ENCODE measurements around the gene GSTA1. TPM values are rescaled to one million over a fixed set of nuclear protein-coding genes. Genes with fewer than 3 reads are reported as not detected.
"Not testable (repeated sequence)": the region's sequence is repeated elsewhere in the genome, so short reads cannot be mapped to it uniquely, and the experiment has no call there.

GSTA1 gene
- total RNA-seq, 1 donor from 2014 or later, result not detected

DNA sequence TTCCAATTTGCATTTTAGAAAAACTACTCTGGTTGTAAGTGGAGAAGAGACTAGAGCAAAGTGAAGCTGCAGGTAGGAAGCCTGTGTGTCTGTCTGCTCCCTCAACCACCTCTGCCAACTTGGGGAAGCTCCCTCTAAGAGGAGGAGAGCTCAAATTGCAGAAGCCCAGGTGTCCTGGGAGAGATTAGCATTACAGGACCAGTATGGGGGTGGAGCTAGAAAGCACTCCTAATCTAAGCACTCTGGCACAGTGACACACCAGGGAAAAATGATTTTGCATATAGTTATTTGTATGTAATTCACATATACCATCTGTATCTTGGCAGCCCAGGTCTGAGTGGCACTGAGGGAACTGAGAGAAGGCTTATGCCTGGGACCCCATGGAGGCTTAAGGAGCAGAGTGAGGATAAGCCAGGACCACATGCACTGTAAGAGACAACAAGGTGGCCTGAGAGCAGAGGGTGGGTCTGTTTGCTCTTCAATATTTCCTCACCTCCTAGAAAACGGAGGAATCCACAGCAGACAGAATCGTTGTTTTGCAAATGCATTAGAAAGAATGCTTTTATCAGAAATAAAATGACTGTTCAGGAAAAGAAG, 54.0 kb downstream of the GSTA1 start:
- Histone ChIP-seq H3K27me3 (ENCODE audit: control insufficient read depth, insufficient read depth, low read length) (no peaks in the 10 kb centered on the region), H3K4me3 (ENCODE audit: low read depth, low read length) (no peak overlapping the region), H3K36me3 (ENCODE audit: control insufficient read depth, insufficient read depth, low read length) (no peaks in the 10 kb centered on the region)
- DNase-seq (ENCODE audit: low read depth), result no peak
- TF ChIP-seq CTCF (IDR thresholded peaks at IDR 0.05; ENCODE audit: insufficient read depth, low read length, severe bottlenecking), result no peak
- FAIRE-seq, result no peak

DNA sequence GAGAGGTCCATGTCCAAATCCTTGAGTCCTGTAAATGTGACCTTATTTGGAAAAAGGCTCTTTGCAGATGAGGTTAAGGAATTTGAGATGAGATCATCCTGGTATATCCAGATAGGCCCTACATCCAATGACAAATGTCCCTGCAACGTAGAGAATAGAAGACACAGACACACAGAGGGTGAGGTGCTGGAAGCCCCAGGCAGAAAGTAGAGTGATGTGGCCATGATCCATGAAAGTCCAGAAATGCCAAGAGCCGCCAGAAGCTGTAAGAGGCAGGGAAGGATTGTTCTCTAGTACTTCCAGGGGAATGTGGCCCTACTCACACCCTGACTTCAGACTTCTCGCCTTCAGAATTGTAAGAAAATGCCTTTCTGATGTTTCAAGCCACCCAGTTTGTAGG, 56.3 kb downstream of the GSTA1 start:
- DNase-seq (ENCODE audit: low read depth); FAIRE-seq; H3K4me3 ChIP-seq (ENCODE audit: low read depth, low read length); H3K27me3 ChIP-seq (ENCODE audit: control insufficient read depth, insufficient read depth, low read length); H3K36me3 ChIP-seq (ENCODE audit: control insufficient read depth, insufficient read depth, low read length): not testable (repeated sequence)

- no peaks in the 10 kb centered on the region for H3K27me3 ChIP-seq (ENCODE audit: control insufficient read depth, insufficient read depth, low read length)
- no peaks in the 10 kb centered on the region for H3K36me3 ChIP-seq (ENCODE audit: control insufficient read depth, insufficient read depth, low read length)
- TF ChIP-seq CTCF (IDR thresholded peaks at IDR 0.05; ENCODE audit: insufficient read depth, low read length, severe bottlenecking), result no peak
- no peak overlapping the region for H3K4me3 ChIP-seq (ENCODE audit: low read depth, low read length)
- no peak for DNase-seq (ENCODE audit: low read depth)
- FAIRE-seq, result no peak
Observed at GRCh38 chr6:52746213-52746612, 57.4 kb downstream of the GSTA1 start.

- DNase-seq (ENCODE audit: low read depth) (no peak), FAIRE-seq (no peak)
- TF ChIP-seq CTCF (IDR thresholded peaks at IDR 0.05; ENCODE audit: insufficient read depth, low read length, severe bottlenecking), result no peak
- Histone ChIP-seq H3K36me3 (ENCODE audit: control insufficient read depth, insufficient read depth, low read length) (no peaks in the 10 kb centered on the region), H3K27me3 (ENCODE audit: control insufficient read depth, insufficient read depth, low read length) (no peaks in the 10 kb centered on the region), H3K4me3 (ENCODE audit: low read depth, low read length) (no peak overlapping the region)
Observed at GRCh38 chr6:52745764-52746201, 57.8 kb downstream of the GSTA1 start.

DNA sequence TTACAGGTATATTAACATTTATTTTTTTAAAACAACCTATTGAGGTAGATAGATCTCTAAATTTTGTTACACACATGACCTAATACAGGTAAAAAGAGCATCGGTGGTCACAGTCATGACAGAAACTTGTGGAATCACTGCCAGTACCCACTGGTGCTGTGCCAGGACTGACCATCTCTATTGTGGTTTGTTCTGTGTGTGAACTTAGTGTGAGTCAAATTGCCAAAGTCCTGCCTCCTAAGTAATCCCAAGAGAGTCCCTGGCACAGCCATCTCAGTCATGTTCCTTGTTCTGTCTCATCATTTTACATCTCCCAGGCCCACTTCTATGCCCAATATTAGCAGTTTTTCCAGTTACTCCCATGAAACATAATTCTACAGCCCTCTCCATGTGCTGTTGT, 61.7 kb downstream of the GSTA1 start:
- DNase-seq (ENCODE audit: low read depth) (peak; percentile 27), FAIRE-seq (peak; percentile 7)
- Histone ChIP-seq H3K36me3 (ENCODE audit: control insufficient read depth, insufficient read depth, low read length) (no peaks in the 10 kb centered on the region), H3K27me3 (ENCODE audit: control insufficient read depth, insufficient read depth, low read length) (no peaks in the 10 kb centered on the region), H3K4me3 (ENCODE audit: low read depth, low read length) (no peak overlapping the region)
- TF ChIP-seq CTCF (IDR thresholded peaks at IDR 0.05; ENCODE audit: insufficient read depth, low read length, severe bottlenecking), result no peak

Other genes starting within 250 kb of the GSTA1 start
- 3.2 and 4.2 TPM in 2 replicates for gene TRAM2, start 226.8 kb downstream of the GSTA1 start, total RNA-seq
- 20.1 and 22.6 TPM in 2 replicates for gene TMEM14A, start 132.7 kb downstream of the GSTA1 start, total RNA-seq
- not detected in 2 replicates for gene GSTA2, start 40.3 kb downstream of the GSTA1 start, total RNA-seq
- gene GSTA5, start 37.0 kb upstream of the GSTA1 start, total RNA-seq, result not detected in 2 replicates
- not detected in 2 replicates for gene GSTA3, start 105.9 kb upstream of the GSTA1 start, total RNA-seq
- gene GSTA4, start 191.5 kb upstream of the GSTA1 start, total RNA-seq, result 10.8 and 26.8 TPM in 2 replicates